Measurements from ENCODE around the gene BRINP3. TPM values are rescaled to one million over a fixed set of nuclear protein-coding genes. Genes with fewer than 3 reads are reported as not detected.
"Not testable (repeated sequence)": the region's sequence is repeated elsewhere in the genome, so short reads cannot be mapped to it uniquely, and the experiment has no call there.

Gene BRINP3
- total RNA-seq: 1 to 10 TPM; 6.8 to 8.0 TPM

GRCh38 chr1:190477762-190478148 lies at the start of gene BRINP3:
TSS of gene BRINP3 (minus strand) at chr1:190477864.
- no peaks in the 10 kb centered on the region for H3K9me3 ChIP-seq
- peaks cover 0 to 6% of the 10 kb centered on the region in 2 donors for H3K4me1 ChIP-seq
- H3K27ac ChIP-seq: peak within 1 kb of the TSS in 1 of 2 donors; percentile 42
- H3K36me3 ChIP-seq: no peaks in the 10 kb centered on the region
- no peak for TF ChIP-seq CTCF (IDR thresholded peaks at IDR 0.05)
- H3K4me3 ChIP-seq: peak within 1 kb of the TSS; percentile 36 to 52
- no peak for DNase-seq (ENCODE audit: low spot score)
- peaks cover 0 to 6% of the 10 kb centered on the region in 2 donors for H3K27me3 ChIP-seq

GRCh38 chr1:190511554-190511953 lies 33.9 kb upstream of the BRINP3 start:
- Histone ChIP-seq H3K27ac (no peak overlapping the region), H3K9me3 (no peaks in the 10 kb centered on the region), H3K27me3 (no peaks in the 10 kb centered on the region), H3K4me1 (no peaks in the 10 kb centered on the region), H3K4me3 (no peak overlapping the region), H3K36me3 (no peaks in the 10 kb centered on the region)
- TF ChIP-seq CTCF (IDR thresholded peaks at IDR 0.05): no peak
- no peak for DNase-seq (ENCODE audit: low spot score)

- no peak for TF ChIP-seq CTCF (IDR thresholded peaks at IDR 0.05)
- Histone ChIP-seq H3K9me3 (peaks cover 0 to 5% of the 10 kb centered on the region in 2 donors), H3K4me1 (no peaks in the 10 kb centered on the region), H3K36me3 (no peaks in the 10 kb centered on the region), H3K27me3 (no peaks in the 10 kb centered on the region), H3K4me3 (no peak overlapping the region), H3K27ac (no peak overlapping the region)
- DNase-seq (ENCODE audit: low spot score): no peak
These were observed 29.7 kb upstream of the BRINP3 start for GRCh38 chr1:190507357-190507756.

GRCh38 chr1:190504539-190504938 lies 26.9 kb upstream of the BRINP3 start:
- not testable (repeated sequence) for H3K4me1 ChIP-seq; H3K36me3 ChIP-seq; H3K4me3 ChIP-seq; H3K9me3 ChIP-seq; H3K27me3 ChIP-seq; DNase-seq (ENCODE audit: low spot score); H3K27ac ChIP-seq

- no peak for DNase-seq (ENCODE audit: low spot score)
- no peaks in the 10 kb centered on the region for H3K27me3 ChIP-seq
- no peak overlapping the region for H3K27ac ChIP-seq
- H3K4me3 ChIP-seq: no peak overlapping the region
- H3K9me3 ChIP-seq: no peaks in the 10 kb centered on the region
- no peaks in the 10 kb centered on the region for H3K36me3 ChIP-seq
- H3K4me1 ChIP-seq: no peaks in the 10 kb centered on the region
- no peak for TF ChIP-seq CTCF (IDR thresholded peaks at IDR 0.05)
These were observed 19.9 kb upstream of the BRINP3 start for GRCh38 chr1:190497565-190497964.

- TF ChIP-seq CTCF (IDR thresholded peaks at IDR 0.05): no peak
- H3K36me3 ChIP-seq: no peaks in the 10 kb centered on the region
- H3K27me3 ChIP-seq: no peaks in the 10 kb centered on the region
- no peaks in the 10 kb centered on the region for H3K4me1 ChIP-seq
- H3K9me3 ChIP-seq: no peaks in the 10 kb centered on the region
- H3K27ac ChIP-seq: no peak overlapping the region
- no peak for DNase-seq (ENCODE audit: low spot score)
- H3K4me3 ChIP-seq: no peak overlapping the region
These were observed 16.8 kb upstream of the BRINP3 start for GRCh38 chr1:190494451-190494850.
